H7 (cell line): ENCODE data around the gene RAB40B. TPM values are rescaled to one million over a fixed set of nuclear protein-coding genes. Genes with fewer than 3 reads are reported as not detected.

Experiments used
- DNase-seq: peaks from one replicate; pipeline ENCODE4 v3.0.0; 2012
- H3K27me3 ChIP-seq: 2 replicates; pipeline ENCODE4 v1.6.0; 2011; ENCODE audit warnings: mild to moderate bottlenecking, low read length; ENCODE audit not compliant: control insufficient read depth, insufficient read depth
- H3K36me3 ChIP-seq: replicated peaks from 2 replicates; pipeline ENCODE4 v1.5.1; 2011; ENCODE audit warnings: low read length; ENCODE audit not compliant: control insufficient read depth, insufficient read depth
- H3K4me3 ChIP-seq: 2 replicates; pipeline ENCODE4 v1.5.1; 2011; ENCODE audit warnings: low read depth, mild to moderate bottlenecking, control low read depth, low read length, moderate library complexity; ENCODE audit not compliant: insufficient read depth
- total RNA-seq: library from RNA; depleted of rRNA; stranded (reverse); fragments of >200 nt; shearing (Covaris generic); gene quantifications from 2 replicates; pipeline ENCODE4 v1.2.3, GENCODE V29; 2014

Gene RAB40B
- total RNA-seq, 1 experiment from 2014 or later = 1.7 TPM

DNA sequence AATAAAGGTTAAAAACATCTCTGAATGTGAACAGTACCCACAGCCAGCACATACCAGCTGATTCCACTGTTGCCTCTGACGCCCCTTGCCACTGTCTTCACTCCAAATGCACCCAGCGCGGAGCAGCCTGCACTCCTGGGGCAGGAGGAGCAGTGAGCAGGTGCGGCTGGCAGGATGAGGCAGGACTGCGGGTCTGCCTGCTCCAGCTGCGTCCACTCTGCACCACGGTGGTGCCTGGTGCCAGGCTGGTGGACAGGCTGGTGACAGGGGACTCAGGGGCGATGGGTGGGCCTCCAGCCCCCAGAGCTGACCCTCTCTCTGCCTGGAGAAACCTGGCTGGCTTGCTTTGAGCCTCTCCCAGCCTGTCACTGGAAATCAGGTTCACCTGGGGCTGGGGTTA is 9.4 kb downstream of the RAB40B start:
- no peak for DNase-seq
- H3K4me3 ChIP-seq = no peak overlapping the region
- no peaks in the 10 kb centered on the region for H3K27me3 ChIP-seq
- H3K36me3 ChIP-seq = no peaks in the 10 kb centered on the region

- H3K36me3 ChIP-seq = no peaks in the 10 kb centered on the region
- H3K4me3 ChIP-seq = no peak overlapping the region
- no peaks in the 10 kb centered on the region for H3K27me3 ChIP-seq
- DNase-seq = no peak
These were observed 10.6 kb downstream of the RAB40B start for GRCh38 chr17:82687871-82688270.

DNA sequence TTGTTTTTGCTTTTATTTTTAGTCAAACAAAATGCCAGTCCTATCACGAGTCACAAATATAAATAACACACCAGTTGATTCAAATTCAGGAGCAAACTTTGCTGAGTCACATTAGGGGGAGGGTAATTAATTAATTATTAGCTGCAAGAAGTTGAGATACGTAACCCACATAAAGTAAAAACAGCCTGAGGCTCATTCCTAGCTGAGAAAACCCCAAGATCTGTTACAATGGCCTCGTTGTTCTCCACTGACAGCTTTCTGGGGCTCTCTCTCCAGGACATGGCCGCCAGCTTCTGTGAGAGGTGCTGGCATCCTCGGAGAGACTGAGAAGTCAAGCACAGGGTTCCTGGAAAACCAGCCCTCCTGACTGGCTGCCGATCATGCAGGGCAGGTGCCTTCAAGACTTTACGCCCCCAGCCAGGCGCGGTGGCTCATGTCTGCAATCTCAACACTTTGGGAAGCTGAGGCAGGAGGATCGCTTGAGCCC is 11.1 kb downstream of the RAB40B start:
- H3K4me3 ChIP-seq = no peak overlapping the region
- DNase-seq = no peak

DNA sequence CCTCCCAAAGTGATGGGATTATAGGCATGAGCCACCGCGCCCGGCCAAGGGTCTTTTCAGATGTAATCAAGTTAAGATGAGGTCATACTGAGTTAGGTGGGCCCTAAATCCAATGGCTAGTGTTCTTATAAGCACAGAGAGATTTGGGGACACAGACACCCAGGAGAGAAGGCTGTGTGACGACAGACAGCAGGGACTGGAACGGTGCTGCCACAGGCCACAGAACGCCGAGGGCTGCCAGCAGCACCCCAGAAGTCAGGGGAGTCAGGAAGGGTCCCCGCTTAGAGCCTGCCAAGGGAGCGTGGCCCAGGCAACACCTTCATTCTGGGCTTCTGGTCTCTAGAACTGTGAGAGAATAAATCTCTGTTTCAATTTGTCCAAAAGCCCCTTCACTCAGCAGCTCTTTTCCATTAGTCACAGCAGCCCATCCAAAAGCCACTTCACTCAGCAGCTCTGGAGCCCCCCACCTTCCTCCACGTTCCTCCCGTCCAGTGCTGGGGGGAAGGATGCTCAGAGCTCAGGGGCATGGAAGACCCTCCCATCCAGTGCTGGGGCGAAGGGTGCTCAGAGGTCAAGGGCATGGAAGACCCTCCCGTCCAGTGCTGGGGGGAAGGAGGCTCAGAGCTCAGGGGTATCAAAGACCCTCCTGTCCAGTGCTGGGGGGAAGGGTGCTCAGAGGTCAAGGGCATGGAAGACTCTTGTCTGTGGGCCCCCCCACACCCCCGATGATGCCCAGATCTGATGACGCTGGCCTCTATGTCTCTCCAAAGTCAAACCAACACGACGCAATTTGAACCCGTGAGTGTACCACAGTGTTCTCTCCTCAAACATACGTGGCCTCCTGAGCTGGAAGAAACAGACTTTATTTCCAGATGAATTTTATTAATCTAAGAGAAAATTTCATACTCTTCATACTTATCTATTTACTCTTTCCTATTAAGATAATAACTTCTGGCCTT is 11.9 kb downstream of the RAB40B start:
- DNase-seq = no peak
- Histone ChIP-seq H3K4me3 (no peak overlapping the region), H3K27me3 (no peaks in the 10 kb centered on the region), H3K36me3 (no peaks in the 10 kb centered on the region)

More for the DNA sequence above, 11.1 kb downstream of the RAB40B start:
- H3K36me3 ChIP-seq = no peaks in the 10 kb centered on the region
- H3K27me3 ChIP-seq = no peaks in the 10 kb centered on the region

DNA sequence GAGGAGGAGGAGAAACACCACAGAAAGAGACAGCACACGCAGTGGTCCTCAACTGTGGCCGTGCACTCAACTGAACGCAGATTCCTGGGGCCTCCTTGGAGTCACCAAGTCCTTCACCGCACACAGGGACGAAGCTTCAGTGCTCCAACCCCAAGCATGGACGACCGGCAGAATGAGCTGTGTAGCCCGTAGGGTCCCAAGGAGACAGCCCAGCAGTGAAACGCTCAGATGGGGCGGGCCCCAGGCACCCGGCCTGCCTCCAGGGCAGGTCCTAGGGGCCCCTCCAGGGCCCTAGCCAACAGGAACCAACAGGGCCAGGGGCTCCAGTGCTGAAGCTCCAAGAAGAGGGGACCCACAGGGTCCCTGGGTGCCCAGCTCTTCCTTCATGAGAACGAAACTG is 13.2 kb downstream of the RAB40B start:
- no peaks in the 10 kb centered on the region for H3K36me3 ChIP-seq
- DNase-seq = no peak
- H3K27me3 ChIP-seq = no peaks in the 10 kb centered on the region
- no peak overlapping the region for H3K4me3 ChIP-seq

GRCh38 chr17:82684228-82684841 is 14.2 kb downstream of the RAB40B start:
- H3K27me3 ChIP-seq = no peaks in the 10 kb centered on the region
- H3K4me3 ChIP-seq = no peak overlapping the region
- no peak for DNase-seq
- no peaks in the 10 kb centered on the region for H3K36me3 ChIP-seq

- no peak for DNase-seq
- no peaks in the 10 kb centered on the region for H3K36me3 ChIP-seq
- H3K4me3 ChIP-seq = no peak overlapping the region
- no peaks in the 10 kb centered on the region for H3K27me3 ChIP-seq
These were observed 15.0 kb downstream of the RAB40B start for GRCh38 chr17:82683534-82683933.

GRCh38 chr17:82681547-82681946 is 17.0 kb downstream of the RAB40B start:
- H3K27me3 ChIP-seq = no peaks in the 10 kb centered on the region

GRCh38 chr17:82679586-82680465 is 18.7 kb downstream of the RAB40B start:
- Histone ChIP-seq H3K4me3 (no peak overlapping the region), H3K36me3 (no peaks in the 10 kb centered on the region), H3K27me3 (no peaks in the 10 kb centered on the region)
- DNase-seq = peak; percentile 86

More at GRCh38 chr17:82681547-82681946, 17.0 kb downstream of the RAB40B start:
- no peak for DNase-seq
- H3K36me3 ChIP-seq = no peaks in the 10 kb centered on the region
- no peak overlapping the region for H3K4me3 ChIP-seq

GRCh38 chr17:82678265-82678891 is 20.1 kb downstream of the RAB40B start:
- H3K36me3 ChIP-seq = no peaks in the 10 kb centered on the region
- DNase-seq = no peak
- no peaks in the 10 kb centered on the region for H3K27me3 ChIP-seq
- H3K4me3 ChIP-seq = no peak overlapping the region

DNA sequence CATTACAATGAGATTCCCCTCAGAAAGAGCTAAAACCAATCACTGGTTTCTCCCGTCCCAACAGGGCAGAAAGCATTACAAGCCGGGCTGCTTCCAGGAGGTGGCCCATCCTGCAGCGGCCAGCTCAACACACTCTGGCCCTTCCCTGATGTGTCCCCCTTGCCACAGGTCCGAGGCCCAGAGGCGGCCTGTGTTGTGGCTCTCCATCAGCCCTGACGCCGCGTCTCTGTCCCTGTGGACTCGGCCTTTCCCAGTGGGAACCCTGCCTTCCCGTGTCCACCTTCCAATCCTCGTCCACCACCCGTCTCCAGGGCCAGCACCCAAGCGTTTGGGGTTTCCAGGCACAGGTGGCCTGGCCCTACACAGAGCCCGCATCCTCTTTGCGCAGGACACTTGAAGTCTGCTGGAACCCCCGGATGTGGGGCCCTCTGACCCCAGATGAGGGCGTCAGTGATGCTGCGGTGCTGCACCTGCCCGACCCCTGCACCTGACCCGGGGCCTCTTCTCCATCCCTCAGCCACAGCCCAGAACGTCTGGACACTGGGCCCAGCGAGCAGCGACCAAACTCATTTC is 21.1 kb downstream of the RAB40B start:
- Histone ChIP-seq H3K27me3 (no peaks in the 10 kb centered on the region), H3K36me3 (no peaks in the 10 kb centered on the region), H3K4me3 (no peak overlapping the region)
- no peak for DNase-seq

DNA sequence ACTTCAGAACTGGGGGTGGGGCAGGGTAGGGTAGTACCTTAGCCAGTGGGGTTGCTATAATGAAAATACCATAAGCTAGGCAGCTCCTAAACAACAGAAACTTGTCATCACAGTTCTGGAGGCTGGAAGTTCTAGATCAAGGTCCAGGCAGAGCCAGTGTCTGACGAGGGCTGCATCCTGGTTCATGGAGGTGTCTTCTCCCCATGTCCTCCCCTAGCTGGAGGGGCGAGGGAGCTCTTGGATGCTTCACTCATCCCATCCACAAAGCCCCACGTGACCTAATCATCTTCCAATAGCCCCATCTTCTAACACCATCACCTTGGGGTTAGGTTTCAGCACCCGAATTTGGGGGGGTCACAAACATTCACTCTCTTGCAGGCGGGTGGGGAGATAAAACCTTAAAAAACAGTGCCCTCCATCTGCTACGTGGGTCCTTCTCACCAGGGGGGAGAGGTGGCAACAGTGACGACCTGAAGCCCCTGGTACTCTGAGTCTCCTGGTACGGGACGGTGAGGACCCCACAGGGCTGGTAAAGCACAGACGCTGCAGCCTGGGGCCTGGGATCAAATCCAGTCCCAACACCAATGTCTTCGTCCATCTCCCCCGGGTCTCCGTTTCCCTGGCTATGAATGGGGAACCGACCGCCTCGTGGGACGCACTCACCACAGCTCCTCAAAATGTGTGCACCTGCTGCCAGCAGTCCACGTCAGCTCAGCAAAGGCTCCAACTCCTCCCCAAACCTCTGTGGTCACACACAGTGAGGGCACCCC is 22.8 kb downstream of the RAB40B start:
- Histone ChIP-seq H3K36me3 (no peaks in the 10 kb centered on the region), H3K27me3 (no peaks in the 10 kb centered on the region), H3K4me3 (no peak overlapping the region)
- DNase-seq = no peak
